ENCODE results near the gene IQGAP1. TPM values are rescaled to one million over a fixed set of nuclear protein-coding genes. Genes with fewer than 3 reads are reported as not detected.
A peak's percentile ranks its signal among the peaks of the same experiment; 100 is the strongest.

IQGAP1 gene
- polyA plus RNA-seq, 2 of the 4 experiments (the other 2 are of a cell fraction): 100 to 168 TPM

DNA sequence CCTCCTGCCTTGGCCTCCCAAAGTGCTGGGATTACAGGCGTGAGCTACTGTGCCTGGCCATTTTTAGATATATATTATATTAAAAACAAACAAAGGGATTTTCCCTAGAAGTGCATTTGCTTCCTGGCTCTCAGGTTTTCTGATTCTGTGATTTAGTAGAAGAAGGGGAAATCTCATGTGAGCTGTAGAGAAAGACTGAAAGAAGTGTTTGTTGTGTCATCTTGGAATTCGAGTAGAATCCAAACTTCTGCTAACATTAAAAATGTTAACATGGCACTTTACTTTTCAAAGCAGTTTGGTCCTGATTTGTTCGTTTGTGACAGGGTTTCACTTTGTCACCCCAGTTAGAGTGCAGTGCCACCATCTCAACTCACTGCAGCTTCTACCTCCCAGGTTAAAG, 34.9 kb downstream of the IQGAP1 start:
- WGBS (ENCODE audit: missing lambda C conversion rate): 88% methylated on average over 3 of the region's 3 CpGs
- Histone ChIP-seq H3K4me1 (peaks cover 56% of the 10 kb centered on the region), H3K4me3 (no peak overlapping the region), H3K27ac (no peak overlapping the region; a peak in 1 of 6 replicates), H3K4me2 (no peak overlapping the region), H3K9me3 (no peaks in the 10 kb centered on the region)
- ATAC-seq (no peak), FAIRE-seq (no peak), DNase-seq (ENCODE audit: low read depth in 1 of 2, low spot score in 1 of 2) (no peak)
- CTCF ChIA-PET: interaction anchor here (0.8 to 3.3 kb wide), 6 partner anchors 15 to 103 kb away, joined by 3 to 23 read pairs (median 3); no protein-coding TSS in a partner anchor
- no peak for TF ChIP-seq EHMT2 (IDR thresholded peaks at IDR 0.05; ENCODE audit: low read depth)
- POLR2A ChIA-PET: no interaction called here

DNA sequence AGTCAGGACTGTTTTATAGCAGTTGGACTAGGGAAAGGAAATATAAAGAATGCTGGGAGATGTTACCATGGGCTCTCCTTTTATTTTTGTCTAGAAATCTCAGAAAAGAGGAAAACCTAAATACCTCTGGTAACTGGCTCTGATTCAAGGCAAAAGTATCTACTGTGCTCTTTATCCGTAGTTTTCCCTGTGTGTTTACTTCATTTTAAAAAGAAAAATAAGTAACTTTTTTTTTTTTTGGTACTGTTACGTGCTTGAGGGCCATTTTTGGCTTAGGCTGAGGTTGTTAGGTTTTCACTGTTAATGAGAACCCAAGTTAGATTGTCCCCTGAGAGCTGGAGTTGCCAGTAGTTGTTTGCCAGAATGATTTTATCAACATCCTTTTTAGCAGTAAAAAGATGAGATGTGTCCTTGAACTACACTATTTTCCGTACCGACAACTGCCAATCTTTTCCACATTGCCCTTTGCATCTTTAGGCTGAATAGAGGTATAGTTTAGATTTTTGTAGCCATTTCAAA, 35.8 kb downstream of the IQGAP1 start:
- Histone ChIP-seq H3K9me3 (no peaks in the 10 kb centered on the region), H3K27ac (no peak overlapping the region; a peak in 1 of 6 replicates), H3K4me2 (no peak overlapping the region), H3K4me1 (peaks cover 52% of the 10 kb centered on the region), H3K4me3 (no peak overlapping the region)
- 90% methylated on average over 4 of the region's 4 CpGs for WGBS (ENCODE audit: missing lambda C conversion rate)
- ATAC-seq (no peak), DNase-seq (ENCODE audit: low read depth in 1 of 2, low spot score in 1 of 2) (no peak), FAIRE-seq (no peak)
- ChIA-PET POLR2A (interaction anchor here (1.5 kb wide), 1 partner anchor 36 kb away, joined by 3 read pairs; the partner anchor contains the start of gene IQGAP1), CTCF (interaction anchor here (0.8 to 3.3 kb wide), 5 partner anchors 16 to 104 kb away, joined by 3 to 23 read pairs (median 4); no protein-coding TSS in a partner anchor)
- no peak for TF ChIP-seq NPAS2 (CRISPR knock-in tag; IDR thresholded peaks at IDR 0.05; ENCODE audit: borderline replicate concordance)
- TF ChIP-seq, protein P1, sequence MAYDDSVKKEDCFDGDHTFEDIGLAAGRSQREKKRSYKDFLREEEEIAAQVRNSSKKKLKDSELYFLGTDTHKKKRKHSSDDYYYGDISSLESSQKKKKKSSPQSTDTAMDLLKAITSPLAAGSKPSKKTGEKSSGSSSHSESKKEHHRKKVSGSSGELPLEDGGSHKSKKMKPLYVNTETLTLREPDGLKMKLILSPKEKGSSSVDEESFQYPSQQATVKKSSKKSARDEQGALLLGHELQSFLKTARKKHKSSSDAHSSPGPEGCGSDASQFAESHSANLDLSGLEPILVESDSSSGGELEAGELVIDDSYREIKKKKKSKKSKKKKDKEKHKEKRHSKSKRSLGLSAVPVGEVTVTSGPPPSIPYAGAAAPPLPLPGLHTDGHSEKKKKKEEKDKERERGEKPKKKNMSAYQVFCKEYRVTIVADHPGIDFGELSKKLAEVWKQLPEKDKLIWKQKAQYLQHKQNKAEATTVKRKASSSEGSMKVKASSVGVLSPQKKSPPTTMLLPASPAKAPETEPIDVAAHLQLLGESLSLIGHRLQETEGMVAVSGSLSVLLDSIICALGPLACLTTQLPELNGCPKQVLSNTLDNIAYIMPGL (CRISPR knock-in tag; IDR thresholded peaks at IDR 0.05; ENCODE audit: borderline replicate concordance): no peak
- TF ChIP-seq EP300 (IDR thresholded peaks at IDR 0.05): no peak

DNA sequence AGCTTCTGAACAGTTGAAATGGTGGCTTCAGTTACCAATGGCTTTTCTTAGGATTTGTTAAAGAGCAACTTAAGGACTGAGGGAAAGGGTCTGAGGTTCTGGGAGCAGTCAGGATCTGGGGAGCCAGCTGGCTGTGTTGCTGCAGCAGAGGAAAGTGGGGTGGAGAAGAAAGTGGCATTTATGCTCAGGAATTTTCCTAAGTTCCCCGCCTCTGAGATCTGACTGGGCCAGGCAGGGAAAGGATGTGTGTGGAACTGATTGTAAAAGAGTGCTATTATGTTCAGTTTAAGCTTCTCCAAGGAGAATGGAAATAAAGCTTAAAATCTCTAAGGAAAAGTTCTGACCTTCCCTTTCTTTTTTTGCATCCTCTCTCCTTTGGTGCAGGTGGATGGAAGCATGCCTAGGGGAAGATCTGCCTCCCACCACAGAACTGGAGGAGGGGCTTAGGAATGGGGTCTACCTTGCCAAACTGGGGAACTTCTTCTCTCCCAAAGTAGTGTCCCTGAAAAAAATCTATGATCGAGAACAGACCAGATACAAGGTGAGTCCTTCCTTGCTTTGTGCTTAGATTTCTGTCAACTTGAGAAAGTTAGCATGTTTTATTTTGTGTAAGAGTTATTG, 37.8 kb downstream of the IQGAP1 start:
- H3K4me2 ChIP-seq: no peak overlapping the region
- no peak overlapping the region for H3K4me3 ChIP-seq
- ATAC-seq (no peak), FAIRE-seq (no peak), DNase-seq (ENCODE audit: low read depth in 1 of 2, low spot score in 1 of 2) (no peak)
- TF ChIP-seq, protein P2, sequence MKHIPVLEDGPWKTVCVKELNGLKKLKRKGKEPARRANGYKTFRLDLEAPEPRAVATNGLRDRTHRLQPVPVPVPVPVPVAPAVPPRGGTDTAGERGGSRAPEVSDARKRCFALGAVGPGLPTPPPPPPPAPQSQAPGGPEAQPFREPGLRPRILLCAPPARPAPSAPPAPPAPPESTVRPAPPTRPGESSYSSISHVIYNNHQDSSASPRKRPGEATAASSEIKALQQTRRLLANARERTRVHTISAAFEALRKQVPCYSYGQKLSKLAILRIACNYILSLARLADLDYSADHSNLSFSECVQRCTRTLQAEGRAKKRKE (CRISPR knock-in tag; IDR thresholded peaks at IDR 0.05; ENCODE audit: low read depth): no peak
- TF ChIP-seq GATA3 (IDR thresholded peaks at IDR 0.05; ENCODE audit: borderline replicate concordance): no peak
- TF ChIP-seq CEBPB (IDR thresholded peaks at IDR 0.05): no peak
- TF ChIP-seq FOSL2 (IDR thresholded peaks at IDR 0.05): no peak
- no peak for TF ChIP-seq FOSL2 (CRISPR knock-in tag; IDR thresholded peaks at IDR 0.05)
- TF ChIP-seq, protein P3, sequence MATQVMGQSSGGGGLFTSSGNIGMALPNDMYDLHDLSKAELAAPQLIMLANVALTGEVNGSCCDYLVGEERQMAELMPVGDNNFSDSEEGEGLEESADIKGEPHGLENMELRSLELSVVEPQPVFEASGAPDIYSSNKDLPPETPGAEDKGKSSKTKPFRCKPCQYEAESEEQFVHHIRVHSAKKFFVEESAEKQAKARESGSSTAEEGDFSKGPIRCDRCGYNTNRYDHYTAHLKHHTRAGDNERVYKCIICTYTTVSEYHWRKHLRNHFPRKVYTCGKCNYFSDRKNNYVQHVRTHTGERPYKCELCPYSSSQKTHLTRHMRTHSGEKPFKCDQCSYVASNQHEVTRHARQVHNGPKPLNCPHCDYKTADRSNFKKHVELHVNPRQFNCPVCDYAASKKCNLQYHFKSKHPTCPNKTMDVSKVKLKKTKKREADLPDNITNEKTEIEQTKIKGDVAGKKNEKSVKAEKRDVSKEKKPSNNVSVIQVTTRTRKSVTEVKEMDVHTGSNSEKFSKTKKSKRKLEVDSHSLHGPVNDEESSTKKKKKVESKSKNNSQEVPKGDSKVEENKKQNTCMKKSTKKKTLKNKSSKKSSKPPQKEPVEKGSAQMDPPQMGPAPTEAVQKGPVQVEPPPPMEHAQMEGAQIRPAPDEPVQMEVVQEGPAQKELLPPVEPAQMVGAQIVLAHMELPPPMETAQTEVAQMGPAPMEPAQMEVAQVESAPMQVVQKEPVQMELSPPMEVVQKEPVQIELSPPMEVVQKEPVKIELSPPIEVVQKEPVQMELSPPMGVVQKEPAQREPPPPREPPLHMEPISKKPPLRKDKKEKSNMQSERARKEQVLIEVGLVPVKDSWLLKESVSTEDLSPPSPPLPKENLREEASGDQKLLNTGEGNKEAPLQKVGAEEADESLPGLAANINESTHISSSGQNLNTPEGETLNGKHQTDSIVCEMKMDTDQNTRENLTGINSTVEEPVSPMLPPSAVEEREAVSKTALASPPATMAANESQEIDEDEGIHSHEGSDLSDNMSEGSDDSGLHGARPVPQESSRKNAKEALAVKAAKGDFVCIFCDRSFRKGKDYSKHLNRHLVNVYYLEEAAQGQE (IDR thresholded peaks at IDR 0.05): no peak
- TF ChIP-seq POLR2AphosphoS2 (conservative IDR thresholded peaks at IDR 0.05; ENCODE audit: low read length): no peak
- no peak for TF ChIP-seq CBX2 (IDR thresholded peaks at IDR 0.05; ENCODE audit: borderline replicate concordance, low read depth)
- TF ChIP-seq MAFK (IDR thresholded peaks at IDR 0.05; ENCODE audit: partially characterized antibody): no peak
- TF ChIP-seq MYC (IDR thresholded peaks at IDR 0.05; ENCODE audit: borderline replicate concordance, low read length): no peak
- TF ChIP-seq, protein P4, sequence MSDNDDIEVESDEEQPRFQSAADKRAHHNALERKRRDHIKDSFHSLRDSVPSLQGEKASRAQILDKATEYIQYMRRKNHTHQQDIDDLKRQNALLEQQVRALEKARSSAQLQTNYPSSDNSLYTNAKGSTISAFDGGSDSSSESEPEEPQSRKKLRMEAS (IDR thresholded peaks at IDR 0.05): no peak
- no peak for TF ChIP-seq MAZ (IDR thresholded peaks at IDR 0.05; ENCODE audit: borderline replicate concordance, low read depth, low read length)
- no peak for TF ChIP-seq SREBF2 (IDR thresholded peaks at IDR 0.05)
- no peak for TF ChIP-seq CHD4 (IDR thresholded peaks at IDR 0.05; ENCODE audit: borderline replicate concordance)
- no peak for TF ChIP-seq FOSB (CRISPR knock-in tag; IDR thresholded peaks at IDR 0.05)
- TF ChIP-seq EP300 (IDR thresholded peaks at IDR 0.05): no peak
- no peak for TF ChIP-seq ZNF302 (CRISPR knock-in tag; IDR thresholded peaks at IDR 0.05)
- POLR2A ChIA-PET: interaction anchor here (0.9 kb wide), 1 partner anchor 38 kb away, joined by 3 read pairs; the partner anchor contains the start of gene IQGAP1
- H3K9me3 ChIP-seq: no peaks in the 10 kb centered on the region
- WGBS (ENCODE audit: missing lambda C conversion rate): 83% methylated on average over 2 of the region's 2 CpGs
- CTCF ChIA-PET: interaction anchor here (1.1 to 2.6 kb wide), 2 partner anchors 57 to 106 kb away, joined by 4 to 16 read pairs; no protein-coding TSS in a partner anchor
- H3K4me1 ChIP-seq: peaks cover 32% of the 10 kb centered on the region
- H3K27ac ChIP-seq: peak overlapping the region in 1 of 2 experiments; percentile 45; a peak in 3 of 6 replicates

All from A549 (cell line).